Activated naive CD8-positive, alpha-beta T cell treated with anti-CD3 and anti-CD28 coated beads, Interleukin-2, amount 50 U/mL, for 16 hours (primary cell): ENCODE results near the gene FAM186B.
A peak's percentile ranks its signal among the peaks of the same experiment; 100 is the strongest.

ENCODE experiments used
- DNase-seq: peaks from one replicate; pipeline ENCODE4 v3.0.0-alpha.2; 2020; ENCODE audit warnings: low read depth, low spot score

FAM186B gene

GRCh38 chr12:49552014-49552413 is 53.4 kb downstream of the FAM186B start:
- no peak for DNase-seq

GRCh38 chr12:49550693-49551252 is 54.7 kb downstream of the FAM186B start:
- DNase-seq: no peak

- no peak for DNase-seq
Observed at GRCh38 chr12:49549735-49550692, 55.4 kb downstream of the FAM186B start.

GRCh38 chr12:49548822-49549648 is 56.4 kb downstream of the FAM186B start:
- DNase-seq: no peak

- no peak for DNase-seq
Observed at GRCh38 chr12:49548481-49548821, 57.0 kb downstream of the FAM186B start.

- no peak for DNase-seq
Observed at GRCh38 chr12:49547090-49547690, 58.2 kb downstream of the FAM186B start.

GRCh38 chr12:49546481-49546880 is 59.0 kb downstream of the FAM186B start:
- no peak for DNase-seq

- no peak for DNase-seq
Observed at GRCh38 chr12:49545815-49546214, 59.6 kb downstream of the FAM186B start.

GRCh38 chr12:49543914-49544815 is 61.3 kb downstream of the FAM186B start:
- DNase-seq: no peak

- DNase-seq: no peak
Observed at GRCh38 chr12:49543221-49543913, 62.1 kb downstream of the FAM186B start.

- no peak for DNase-seq
Observed at GRCh38 chr12:49542592-49543160, 62.8 kb downstream of the FAM186B start.

GRCh38 chr12:49541911-49542505 is 63.4 kb downstream of the FAM186B start:
- DNase-seq: no peak

GRCh38 chr12:49541140-49541861 is 64.1 kb downstream of the FAM186B start:
- DNase-seq: no peak

- DNase-seq: no peak
Observed at GRCh38 chr12:49540229-49541139, 65.0 kb downstream of the FAM186B start.

- DNase-seq: no peak
Observed at GRCh38 chr12:49539406-49540228, 65.8 kb downstream of the FAM186B start.

GRCh38 chr12:49538510-49539403 is 66.7 kb downstream of the FAM186B start, which contains the start of gene KCNH3:
Gene KCNH3, plus strand, starts transcription at chr12:49539030. Its CDS starts 387 bp downstream, at chr12:49539417.
- DNase-seq: peak; percentile 77
